ENCODE results near the gene VSIR.
A peak's percentile ranks its signal among the peaks of the same experiment; 100 is the strongest.

VSIR gene

GRCh38 chr10:71767420-71768035 is 5.8 kb downstream of the VSIR start:
- Mint-ChIP-seq H3K4me3 (peak overlapping the region; percentile 60), H3K27ac (peak overlapping the region; percentile 70), H3K4me1 (ENCODE audit: low read depth) (peaks cover 69% of the 10 kb centered on the region), H3K27me3 (ENCODE audit: low read depth) (no peaks in the 10 kb centered on the region), H3K36me3 (ENCODE audit: low read depth) (peaks cover 35% of the 10 kb centered on the region), H3K9me3 (no peaks in the 10 kb centered on the region)

GRCh38 chr10:71766717-71767419 is 6.5 kb downstream of the VSIR start:
- H3K27me3 Mint-ChIP-seq (ENCODE audit: low read depth) = no peaks in the 10 kb centered on the region
- H3K36me3 Mint-ChIP-seq (ENCODE audit: low read depth) = peaks cover 33% of the 10 kb centered on the region
- no peaks in the 10 kb centered on the region for H3K9me3 Mint-ChIP-seq
- peaks cover 69% of the 10 kb centered on the region for H3K4me1 Mint-ChIP-seq (ENCODE audit: low read depth)
- H3K27ac Mint-ChIP-seq = peak overlapping the region; percentile 70
- H3K4me3 Mint-ChIP-seq = no peak overlapping the region

- Mint-ChIP-seq H3K36me3 (ENCODE audit: low read depth) (peaks cover 37% of the 10 kb centered on the region), H3K27me3 (ENCODE audit: low read depth) (no peaks in the 10 kb centered on the region), H3K4me1 (ENCODE audit: low read depth) (peaks cover 67% of the 10 kb centered on the region), H3K27ac (peak overlapping the region; percentile 70), H3K9me3 (no peaks in the 10 kb centered on the region), H3K4me3 (no peak overlapping the region)
These were observed 7.2 kb downstream of the VSIR start for GRCh38 chr10:71765906-71766716.

GRCh38 chr10:71765176-71765904 is 8.0 kb downstream of the VSIR start:
- H3K9me3 Mint-ChIP-seq = no peaks in the 10 kb centered on the region
- H3K27ac Mint-ChIP-seq = peak overlapping the region; percentile 70
- peaks cover 41% of the 10 kb centered on the region for H3K36me3 Mint-ChIP-seq (ENCODE audit: low read depth)
- H3K4me3 Mint-ChIP-seq = no peak overlapping the region
- H3K4me1 Mint-ChIP-seq (ENCODE audit: low read depth) = peaks cover 68% of the 10 kb centered on the region
- H3K27me3 Mint-ChIP-seq (ENCODE audit: low read depth) = no peaks in the 10 kb centered on the region

- Mint-ChIP-seq H3K27me3 (ENCODE audit: low read depth) (no peaks in the 10 kb centered on the region), H3K27ac (peak overlapping the region; percentile 27)
These were observed 9.8 kb downstream of the VSIR start for GRCh38 chr10:71763352-71764127.

GRCh38 chr10:71762324-71762723 is 11.0 kb downstream of the VSIR start:
- Mint-ChIP-seq H3K36me3 (ENCODE audit: low read depth) (peaks cover 36% of the 10 kb centered on the region), H3K4me3 (no peak overlapping the region), H3K9me3 (no peaks in the 10 kb centered on the region), H3K4me1 (ENCODE audit: low read depth) (peaks cover 61% of the 10 kb centered on the region), H3K27ac (peak overlapping the region; percentile 1), H3K27me3 (ENCODE audit: low read depth) (no peaks in the 10 kb centered on the region)

More at GRCh38 chr10:71763352-71764127, 9.8 kb downstream of the VSIR start:
- Mint-ChIP-seq H3K4me1 (ENCODE audit: low read depth) (peaks cover 58% of the 10 kb centered on the region), H3K9me3 (no peaks in the 10 kb centered on the region), H3K4me3 (no peak overlapping the region), H3K36me3 (ENCODE audit: low read depth) (peaks cover 34% of the 10 kb centered on the region)

GRCh38 chr10:71761541-71762113 is 11.7 kb downstream of the VSIR start:
- Mint-ChIP-seq H3K4me1 (ENCODE audit: low read depth) (peaks cover 61% of the 10 kb centered on the region), H3K27me3 (ENCODE audit: low read depth) (no peaks in the 10 kb centered on the region), H3K9me3 (no peaks in the 10 kb centered on the region), H3K36me3 (ENCODE audit: low read depth) (peaks cover 31% of the 10 kb centered on the region), H3K4me3 (no peak overlapping the region), H3K27ac (peak overlapping the region; percentile 50)

GRCh38 chr10:71761105-71761511 is 12.2 kb downstream of the VSIR start:
- Mint-ChIP-seq H3K9me3 (no peaks in the 10 kb centered on the region), H3K27ac (peak overlapping the region; percentile 50), H3K4me1 (ENCODE audit: low read depth) (peaks cover 63% of the 10 kb centered on the region), H3K27me3 (ENCODE audit: low read depth) (no peaks in the 10 kb centered on the region), H3K4me3 (no peak overlapping the region), H3K36me3 (ENCODE audit: low read depth) (peaks cover 34% of the 10 kb centered on the region)

GRCh38 chr10:71757399-71757922 is 15.9 kb downstream of the VSIR start:
- Mint-ChIP-seq H3K4me3 (peak overlapping the region; percentile 57), H3K4me1 (ENCODE audit: low read depth) (peaks cover 67% of the 10 kb centered on the region), H3K9me3 (no peaks in the 10 kb centered on the region), H3K36me3 (ENCODE audit: low read depth) (peaks cover 47% of the 10 kb centered on the region), H3K27ac (peak overlapping the region; percentile 90), H3K27me3 (ENCODE audit: low read depth) (no peaks in the 10 kb centered on the region)

GRCh38 chr10:71756311-71757191 is 16.8 kb downstream of the VSIR start:
- Mint-ChIP-seq H3K27ac (peak overlapping the region; percentile 90), H3K4me1 (ENCODE audit: low read depth) (peaks cover 71% of the 10 kb centered on the region), H3K4me3 (peak overlapping the region; percentile 57), H3K27me3 (ENCODE audit: low read depth) (no peaks in the 10 kb centered on the region), H3K9me3 (no peaks in the 10 kb centered on the region), H3K36me3 (ENCODE audit: low read depth) (peaks cover 52% of the 10 kb centered on the region)

- Mint-ChIP-seq H3K4me3 (no peak overlapping the region), H3K36me3 (ENCODE audit: low read depth) (peaks cover 51% of the 10 kb centered on the region), H3K4me1 (ENCODE audit: low read depth) (peaks cover 69% of the 10 kb centered on the region), H3K27me3 (ENCODE audit: low read depth) (no peaks in the 10 kb centered on the region), H3K9me3 (no peaks in the 10 kb centered on the region), H3K27ac (no peak overlapping the region)
These were observed 18.0 kb downstream of the VSIR start for GRCh38 chr10:71755179-71755879.

- Mint-ChIP-seq H3K36me3 (ENCODE audit: low read depth) (peaks cover 55% of the 10 kb centered on the region), H3K9me3 (no peaks in the 10 kb centered on the region), H3K4me1 (ENCODE audit: low read depth) (peaks cover 75% of the 10 kb centered on the region), H3K27ac (no peak overlapping the region), H3K4me3 (no peak overlapping the region), H3K27me3 (ENCODE audit: low read depth) (no peaks in the 10 kb centered on the region)
These were observed 18.8 kb downstream of the VSIR start for GRCh38 chr10:71754562-71754961.

All from T-helper 1 cell treated with Interleukin-12 subunit alpha and Interleukin-12 subunit beta and Interleukin-4 antibody, amounts not matched to agents 30 μg/mL and 1 μg/mL, for 36 hours (primary cell).